ENCODE data around the gene CHRNB1.

DNA sequence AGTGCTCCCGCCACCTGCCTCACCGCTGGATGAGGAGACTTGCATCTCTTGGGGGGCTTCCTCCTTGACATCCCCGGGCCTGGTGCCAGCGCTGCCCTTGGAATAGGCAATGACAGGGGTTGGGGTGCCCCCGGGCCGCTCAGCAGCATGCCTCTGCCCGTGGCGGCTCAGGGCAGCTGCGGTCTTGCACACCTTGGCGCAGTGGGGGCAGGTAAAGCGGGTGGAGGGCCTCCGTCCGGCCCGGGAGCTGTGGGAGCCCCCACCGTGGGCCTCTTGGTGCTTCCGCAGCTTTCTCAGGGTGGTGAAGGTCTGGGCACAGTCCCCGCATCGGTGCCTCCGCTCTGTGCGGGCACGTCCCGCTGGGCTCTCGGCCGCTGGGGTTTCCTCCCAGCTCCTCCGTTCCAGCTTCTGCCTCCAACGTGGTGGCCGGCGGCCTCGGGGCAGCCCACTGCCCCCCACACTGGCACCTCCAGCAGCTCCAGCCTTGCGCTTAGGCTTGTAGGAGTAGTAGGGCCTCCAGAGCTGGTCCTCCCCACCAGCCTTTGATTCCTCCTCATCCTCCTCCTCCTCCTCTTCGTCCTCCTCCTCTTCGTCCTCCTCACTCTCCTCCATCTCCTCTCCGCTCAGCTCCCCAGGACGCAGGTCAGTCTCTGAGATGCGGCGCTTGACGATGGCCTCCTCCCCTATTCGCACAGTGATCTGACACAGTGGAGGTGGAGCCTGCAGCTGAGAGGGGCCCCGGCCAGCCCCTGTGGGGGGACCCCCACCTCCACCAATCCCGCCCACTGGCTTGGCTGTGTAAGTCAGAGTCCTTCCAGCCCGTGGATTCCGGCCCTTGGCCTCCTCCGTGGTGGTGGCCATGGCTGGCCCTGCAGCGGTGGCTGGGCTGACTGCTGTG, 17.9 kb downstream of the CHRNB1 start:
- TF ChIP-seq, protein P1, sequence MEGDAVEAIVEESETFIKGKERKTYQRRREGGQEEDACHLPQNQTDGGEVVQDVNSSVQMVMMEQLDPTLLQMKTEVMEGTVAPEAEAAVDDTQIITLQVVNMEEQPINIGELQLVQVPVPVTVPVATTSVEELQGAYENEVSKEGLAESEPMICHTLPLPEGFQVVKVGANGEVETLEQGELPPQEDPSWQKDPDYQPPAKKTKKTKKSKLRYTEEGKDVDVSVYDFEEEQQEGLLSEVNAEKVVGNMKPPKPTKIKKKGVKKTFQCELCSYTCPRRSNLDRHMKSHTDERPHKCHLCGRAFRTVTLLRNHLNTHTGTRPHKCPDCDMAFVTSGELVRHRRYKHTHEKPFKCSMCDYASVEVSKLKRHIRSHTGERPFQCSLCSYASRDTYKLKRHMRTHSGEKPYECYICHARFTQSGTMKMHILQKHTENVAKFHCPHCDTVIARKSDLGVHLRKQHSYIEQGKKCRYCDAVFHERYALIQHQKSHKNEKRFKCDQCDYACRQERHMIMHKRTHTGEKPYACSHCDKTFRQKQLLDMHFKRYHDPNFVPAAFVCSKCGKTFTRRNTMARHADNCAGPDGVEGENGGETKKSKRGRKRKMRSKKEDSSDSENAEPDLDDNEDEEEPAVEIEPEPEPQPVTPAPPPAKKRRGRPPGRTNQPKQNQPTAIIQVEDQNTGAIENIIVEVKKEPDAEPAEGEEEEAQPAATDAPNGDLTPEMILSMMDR (IDR thresholded peaks at IDR 0.05) = no peak
- TF ChIP-seq POLR2A (IDR thresholded peaks at IDR 0.05) = no peak

Measured in adrenal gland (tissue), 5 donors.